Endometrium (tissue), 2 donors: Measurements from ENCODE around the gene SMARCA2.

Source experiments
- FAIRE-seq: peaks from 2 replicates; lab custom pipeline; 2012; peaks lifted over from hg19 to GRCh38; lab: Jason Lieb, UNC
- donor health status: control.
- donor health status: control.

The SMARCA2 gene

DNA sequence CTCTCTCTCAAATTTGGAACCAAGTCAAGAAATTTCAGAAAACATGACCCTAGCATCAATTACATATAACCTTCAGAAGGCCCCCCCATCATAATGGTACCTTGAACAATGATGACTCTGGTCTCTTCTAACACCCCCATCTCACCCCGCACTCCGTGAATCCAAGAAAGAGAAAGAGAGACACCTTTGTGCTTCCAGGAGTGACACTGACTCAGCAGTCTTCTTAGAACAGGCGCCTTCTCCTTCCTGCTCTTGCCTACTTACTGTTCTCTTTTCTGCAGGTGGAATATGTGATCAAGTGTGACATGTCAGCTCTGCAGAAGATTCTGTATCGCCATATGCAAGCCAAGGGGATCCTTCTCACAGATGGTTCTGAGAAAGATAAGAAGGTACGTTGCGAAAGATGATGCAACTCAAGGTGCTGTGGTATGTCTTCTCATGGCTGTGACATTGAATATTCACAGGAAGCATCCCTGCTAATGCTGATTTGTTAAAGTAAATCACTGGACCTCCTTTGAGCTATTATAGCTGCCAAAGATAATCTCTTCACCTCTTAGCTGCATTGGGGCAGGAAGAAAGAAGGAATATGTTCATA, 81.3 kb downstream of the SMARCA2 start:
- FAIRE-seq: no peak

DNA sequence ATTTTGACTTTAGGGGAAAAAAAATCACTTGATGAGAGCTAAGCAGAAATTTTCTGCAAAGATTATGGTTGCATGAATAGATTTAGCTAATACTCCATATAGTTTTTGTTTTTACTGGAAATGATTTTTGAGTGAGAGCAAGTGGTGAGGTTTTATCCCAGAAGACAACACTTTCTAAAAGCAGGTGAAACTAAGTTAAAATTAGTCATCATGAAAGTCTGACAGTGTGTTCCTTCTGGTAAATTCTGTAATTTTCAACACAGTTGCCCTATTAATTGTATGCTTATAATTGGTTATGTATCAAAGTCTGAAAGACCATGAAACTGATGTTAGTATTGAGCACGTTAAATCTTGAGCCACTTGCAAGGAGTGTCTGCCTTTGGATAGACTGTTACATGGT, 91.5 kb downstream of the SMARCA2 start:
- FAIRE-seq: no peak

DNA sequence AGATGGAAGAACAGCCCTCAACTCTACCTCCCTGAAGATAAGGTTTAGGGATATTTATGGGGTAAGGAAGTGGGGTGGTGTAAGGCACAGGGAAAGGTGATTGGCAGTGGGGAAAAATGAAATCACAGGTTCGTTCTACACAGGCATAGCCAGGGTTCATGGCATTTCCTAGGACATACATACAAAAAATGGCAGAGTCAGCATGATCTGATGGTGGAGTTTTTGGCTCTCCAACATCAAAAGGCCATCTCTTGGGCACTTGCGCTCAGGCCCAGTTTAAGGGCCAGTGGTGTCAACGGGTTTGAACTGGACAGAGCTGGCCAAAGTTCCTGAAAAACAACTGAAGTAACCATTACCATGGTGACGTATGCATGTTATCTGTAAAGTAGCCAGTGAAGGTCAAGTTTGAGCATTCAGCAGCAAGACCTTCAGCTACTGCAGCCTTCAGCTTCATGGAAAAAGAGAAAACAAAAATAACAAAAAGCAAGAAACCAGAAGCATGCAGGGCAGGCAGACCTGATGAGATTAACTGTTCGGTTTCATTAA, 92.8 kb downstream of the SMARCA2 start:
- FAIRE-seq: no peak

- no peak for FAIRE-seq
Measured at GRCh38 chr9:2109069-2109650, 94.0 kb downstream of the SMARCA2 start.

DNA sequence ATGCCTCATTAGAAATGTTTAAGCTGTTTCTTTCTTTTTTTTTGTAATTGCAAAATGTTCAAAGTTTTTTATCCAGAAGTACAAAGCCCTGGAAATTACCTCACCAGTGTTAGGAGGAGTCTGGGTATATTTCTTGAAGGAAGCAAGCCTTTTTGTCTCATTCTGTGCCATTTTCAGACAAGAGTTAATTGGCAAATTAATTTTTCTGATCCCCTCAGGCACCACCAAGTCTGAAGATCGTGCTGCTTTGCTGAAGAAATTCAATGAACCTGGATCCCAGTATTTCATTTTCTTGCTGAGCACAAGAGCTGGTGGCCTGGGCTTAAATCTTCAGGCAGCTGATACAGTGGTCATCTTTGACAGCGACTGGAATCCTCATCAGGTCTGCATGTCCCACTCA, 94.9 kb downstream of the SMARCA2 start:
- FAIRE-seq: no peak

DNA sequence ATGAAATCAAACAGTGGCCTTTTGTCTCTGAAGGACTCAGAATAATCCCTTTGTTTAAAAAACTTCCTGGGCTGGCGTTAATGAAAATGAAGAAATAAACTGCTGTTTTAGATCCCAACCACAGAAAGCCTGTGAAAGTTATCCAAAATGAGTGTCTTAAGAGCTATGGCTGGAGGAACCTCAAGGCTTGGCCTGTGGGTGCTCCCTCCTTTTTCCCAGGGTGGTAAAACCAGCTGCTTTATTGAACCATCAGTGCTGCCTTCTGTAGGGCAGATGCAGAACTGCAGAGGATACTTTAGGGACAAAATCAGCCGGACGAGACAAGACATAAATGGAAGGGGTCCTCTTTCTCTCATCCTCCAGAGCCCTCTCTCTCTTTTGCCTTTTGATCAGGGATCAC, 100.9 kb downstream of the SMARCA2 start:
- no peak for FAIRE-seq

DNA sequence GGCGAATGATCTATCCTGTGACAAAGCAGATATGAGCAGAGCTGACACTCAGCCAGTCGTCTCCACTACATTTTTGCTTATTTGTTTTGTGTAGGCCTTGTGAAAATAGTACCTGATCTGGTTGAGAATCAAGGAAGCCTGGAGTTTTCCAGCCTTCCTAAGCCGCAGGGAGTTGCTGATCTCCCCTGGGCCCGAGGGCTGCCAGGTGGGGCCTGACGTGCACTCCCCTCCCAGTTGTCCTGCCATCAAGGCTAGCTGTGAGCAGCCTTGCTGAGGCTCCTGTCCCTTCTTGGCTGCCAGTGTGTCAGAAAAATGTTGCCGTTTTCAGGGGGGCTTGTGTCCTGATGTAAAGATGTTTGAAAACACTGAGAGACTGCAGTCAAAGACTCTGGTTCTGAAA, 102.4 kb downstream of the SMARCA2 start:
- no peak for FAIRE-seq

GRCh38 chr9:2119566-2119965, 104.4 kb downstream of the SMARCA2 start:
- no peak for FAIRE-seq

GRCh38 chr9:2120926-2121689, 106.0 kb downstream of the SMARCA2 start:
- peak; percentile 37 for FAIRE-seq

- FAIRE-seq: no peak
Measured at GRCh38 chr9:2122299-2122698, 107.2 kb downstream of the SMARCA2 start.

DNA sequence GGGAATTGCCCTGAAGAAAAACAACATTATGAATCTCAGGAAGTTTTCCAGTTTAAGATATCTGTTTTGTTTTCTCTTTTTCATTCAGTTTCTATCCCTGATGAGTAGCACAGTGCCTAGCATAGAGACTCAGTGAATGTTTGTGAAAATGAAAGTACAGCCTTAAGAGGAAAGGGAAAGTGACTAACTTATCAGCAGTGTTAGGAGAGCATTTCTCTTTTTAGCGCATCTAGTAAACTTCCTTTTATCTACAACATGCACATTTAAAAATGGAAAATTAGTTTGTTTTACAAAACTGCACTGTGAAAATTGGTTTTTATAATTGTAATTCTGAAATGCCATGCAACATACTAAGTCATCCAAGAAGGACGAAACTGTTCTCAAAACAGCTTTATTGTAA, 110.8 kb downstream of the SMARCA2 start:
- no peak for FAIRE-seq

- no peak for FAIRE-seq
Measured at GRCh38 chr9:2126331-2126803, 111.2 kb downstream of the SMARCA2 start.

- FAIRE-seq: peak; percentile 39
Measured at GRCh38 chr9:2127486-2127885, 112.3 kb downstream of the SMARCA2 start.

- FAIRE-seq: no peak
Measured at GRCh38 chr9:2128141-2128540, 113.0 kb downstream of the SMARCA2 start.

DNA sequence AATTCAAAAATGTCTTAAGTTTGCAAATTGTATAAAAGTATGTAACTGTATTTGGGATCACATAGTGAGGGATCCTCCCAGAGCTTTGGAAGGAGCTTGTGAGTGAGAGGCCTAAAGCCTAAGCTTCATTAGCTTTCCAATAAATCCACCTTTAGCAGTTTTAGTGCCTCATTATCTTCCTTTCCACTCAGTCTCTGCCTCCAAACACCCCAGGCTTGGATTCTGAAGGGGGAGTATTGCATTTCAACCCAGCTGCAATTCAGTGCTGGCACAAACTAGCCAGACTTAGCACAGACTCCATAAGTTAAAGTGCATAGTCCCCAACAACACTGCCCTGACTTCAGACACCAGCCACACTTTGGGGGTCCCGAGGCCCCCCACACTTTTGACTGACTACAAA, 113.5 kb downstream of the SMARCA2 start:
- no peak for FAIRE-seq

DNA sequence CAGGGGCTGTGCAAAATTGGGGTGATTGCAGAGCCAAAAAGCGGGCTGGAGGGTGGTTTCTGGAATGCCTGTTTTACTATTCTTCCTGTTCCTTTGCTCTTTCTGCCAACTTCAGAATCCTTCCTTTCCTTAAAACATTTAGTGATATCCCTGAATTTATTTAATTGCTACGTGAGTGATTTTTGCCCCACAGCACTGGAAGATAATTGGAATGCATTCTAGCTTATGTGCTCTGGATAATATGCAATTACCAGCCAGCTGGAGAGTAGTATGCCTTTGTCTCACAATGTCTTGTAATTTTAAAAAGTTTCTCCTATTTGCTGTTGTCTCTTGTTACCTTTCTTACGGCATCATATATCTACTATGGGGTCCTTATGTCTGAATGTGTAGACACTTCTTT, 115.8 kb downstream of the SMARCA2 start:
- no peak for FAIRE-seq

DNA sequence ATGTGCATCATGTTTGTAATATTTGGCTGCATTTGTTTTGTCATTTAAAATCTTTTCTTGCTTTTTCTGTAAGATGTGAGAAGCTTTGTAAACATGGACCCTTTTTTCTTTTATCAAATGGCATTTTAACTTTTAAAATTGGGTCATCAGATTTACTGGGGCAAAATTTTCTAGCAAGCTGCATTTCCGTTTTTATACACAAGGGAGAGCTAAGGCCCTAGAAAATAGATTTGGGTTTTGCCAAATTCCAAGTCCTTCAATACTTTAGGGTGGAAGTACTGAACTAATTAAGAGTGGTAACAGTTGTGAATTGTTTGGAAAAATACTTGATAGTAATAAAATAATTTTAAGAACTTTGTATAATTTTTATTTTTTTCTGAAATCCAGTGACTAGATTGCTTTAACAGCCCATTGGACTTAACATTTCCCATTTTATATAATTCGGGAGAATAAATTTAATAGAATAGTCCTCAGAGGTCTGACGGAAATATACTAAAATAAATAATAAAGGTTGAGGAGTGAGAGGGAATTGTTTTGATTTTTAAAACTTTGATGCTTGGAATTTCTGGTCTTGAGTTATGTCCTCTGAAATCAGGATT, 117.4 kb downstream of the SMARCA2 start:
- FAIRE-seq: peak; percentile 95

DNA sequence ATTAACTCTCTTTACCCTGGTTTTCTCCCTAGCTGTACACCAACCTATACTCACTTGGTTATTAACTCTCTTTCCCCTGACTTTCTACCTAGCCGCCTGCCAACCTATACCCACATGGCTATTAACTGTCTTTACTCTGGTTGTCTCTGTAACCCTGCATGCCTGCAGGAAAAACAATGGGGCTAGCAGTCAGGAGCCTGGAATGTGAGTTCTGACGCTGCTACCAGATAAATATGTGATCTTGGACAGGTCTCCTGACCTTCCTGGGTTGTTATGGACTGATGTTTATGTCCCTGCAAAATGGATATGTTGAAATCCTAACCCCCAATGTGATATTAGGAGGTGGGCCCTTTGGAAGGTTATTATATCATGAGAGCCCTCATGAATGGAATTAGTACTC, 119.2 kb downstream of the SMARCA2 start:
- no peak for FAIRE-seq

- FAIRE-seq: no peak
Measured at GRCh38 chr9:2138646-2139045, 123.5 kb downstream of the SMARCA2 start.

- no peak for FAIRE-seq
Measured at GRCh38 chr9:2140600-2141223, 125.6 kb downstream of the SMARCA2 start.

- FAIRE-seq: no peak
Measured at GRCh38 chr9:2142212-2142611, 127.1 kb downstream of the SMARCA2 start.

DNA sequence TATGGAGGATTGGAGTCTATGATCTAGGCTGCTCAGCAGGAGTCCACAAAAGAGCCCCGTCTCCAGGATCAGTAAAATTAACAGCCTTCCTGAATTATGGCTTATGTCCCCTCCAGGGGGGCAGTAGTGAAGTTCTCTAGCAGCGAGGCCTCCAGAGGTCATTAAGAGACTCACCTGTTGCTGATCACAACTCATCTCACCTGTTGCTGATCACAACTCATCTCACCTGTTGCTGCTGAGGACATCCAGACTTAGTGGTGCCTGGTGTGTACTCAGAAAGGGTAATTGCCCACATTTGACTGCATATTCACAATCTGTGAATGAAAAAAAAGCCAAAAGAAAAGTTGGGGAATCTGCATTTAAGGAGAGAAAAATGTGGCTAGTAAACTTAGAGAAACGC, 129.5 kb downstream of the SMARCA2 start:
- no peak for FAIRE-seq
